Measurements from ENCODE around the gene CNTN1. TPM values are rescaled to one million over a fixed set of nuclear protein-coding genes. Genes with fewer than 3 reads are reported as not detected.

The CNTN1 gene
- total and polyA plus RNA-seq, 2 of the 4 experiments (the other 2 are of a cell fraction): 0.10 to 0.18 TPM

DNA sequence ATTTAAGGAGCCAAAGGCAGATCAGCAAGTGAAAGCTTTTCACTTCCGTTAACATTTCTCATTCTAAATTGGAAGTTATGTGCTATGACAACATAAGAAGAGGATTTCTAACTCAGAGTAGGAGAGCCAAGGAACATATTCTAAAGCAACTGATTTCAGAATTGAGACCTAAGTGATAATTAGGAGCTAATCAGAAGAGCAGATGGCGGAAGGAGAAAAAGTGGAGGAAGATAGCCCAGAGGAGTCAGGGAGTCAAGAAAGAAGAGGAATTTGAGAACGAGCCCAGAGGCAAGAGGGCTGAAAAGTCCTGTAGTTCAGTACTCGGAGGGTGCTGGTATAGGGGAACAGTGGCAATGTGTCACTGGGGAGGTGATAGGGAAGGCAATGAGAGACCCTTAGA lies 162.4 kb downstream of the CNTN1 start:
- intact Hi-C loops (cut with micrococcal nuclease): no loop called here
- H4K5ac ChIP-seq (ENCODE audit: low read depth, low read length): no peak overlapping the region
- H2AK9ac ChIP-seq (replicated peaks; ENCODE audit: low read depth, low read length, poor library complexity): no peak overlapping the region
- no peak overlapping the region for H3K23ac ChIP-seq (ENCODE audit: low read depth, low read length)
- TF ChIP-seq BHLHE40 (IDR thresholded peaks at IDR 0.05; ENCODE audit: low read depth, low read length) (no peak), CEBPB (IDR thresholded peaks at IDR 0.05; ENCODE audit: low read depth, low read length) (no peak), NFE2L2 (IDR thresholded peaks at IDR 0.05; ENCODE audit: low read depth, low read length) (no peak), SMC3 (IDR thresholded peaks at IDR 0.05; ENCODE audit: low read depth, low read length) (no peak), FOS (IDR thresholded peaks at IDR 0.05; ENCODE audit: low read depth, low read length) (no peak), RAD21 (IDR thresholded peaks at IDR 0.05; ENCODE audit: low read length) (no peak), ELK1 (IDR thresholded peaks at IDR 0.05; ENCODE audit: borderline replicate concordance, low read depth, low read length) (no peak), MAZ (IDR thresholded peaks at IDR 0.05; ENCODE audit: borderline replicate concordance, low read depth, low read length) (no peak), RFX5 (IDR thresholded peaks at IDR 0.05; ENCODE audit: low read depth, low read length) (no peak), MAFK (IDR thresholded peaks at IDR 0.05; ENCODE audit: low read depth, low read length) (no peak), POLR2A (IDR thresholded peaks at IDR 0.05; ENCODE audit: low read depth, low read length) (no peak), MXI1 (IDR thresholded peaks at IDR 0.05; ENCODE audit: borderline replicate concordance, low read depth, low read length) (no peak), USF2 (IDR thresholded peaks at IDR 0.05; ENCODE audit: low read depth, low read length) (no peak), CHD1 (IDR thresholded peaks at IDR 0.05; ENCODE audit: low read depth, low read length) (no peak), RCOR1 (IDR thresholded peaks at IDR 0.05; ENCODE audit: insufficient replicate concordance, low read length) (no peak)
- TF ChIP-seq, protein P1, sequence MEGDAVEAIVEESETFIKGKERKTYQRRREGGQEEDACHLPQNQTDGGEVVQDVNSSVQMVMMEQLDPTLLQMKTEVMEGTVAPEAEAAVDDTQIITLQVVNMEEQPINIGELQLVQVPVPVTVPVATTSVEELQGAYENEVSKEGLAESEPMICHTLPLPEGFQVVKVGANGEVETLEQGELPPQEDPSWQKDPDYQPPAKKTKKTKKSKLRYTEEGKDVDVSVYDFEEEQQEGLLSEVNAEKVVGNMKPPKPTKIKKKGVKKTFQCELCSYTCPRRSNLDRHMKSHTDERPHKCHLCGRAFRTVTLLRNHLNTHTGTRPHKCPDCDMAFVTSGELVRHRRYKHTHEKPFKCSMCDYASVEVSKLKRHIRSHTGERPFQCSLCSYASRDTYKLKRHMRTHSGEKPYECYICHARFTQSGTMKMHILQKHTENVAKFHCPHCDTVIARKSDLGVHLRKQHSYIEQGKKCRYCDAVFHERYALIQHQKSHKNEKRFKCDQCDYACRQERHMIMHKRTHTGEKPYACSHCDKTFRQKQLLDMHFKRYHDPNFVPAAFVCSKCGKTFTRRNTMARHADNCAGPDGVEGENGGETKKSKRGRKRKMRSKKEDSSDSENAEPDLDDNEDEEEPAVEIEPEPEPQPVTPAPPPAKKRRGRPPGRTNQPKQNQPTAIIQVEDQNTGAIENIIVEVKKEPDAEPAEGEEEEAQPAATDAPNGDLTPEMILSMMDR (conservative IDR thresholded peaks at IDR 0.05; ENCODE audit: low read depth, low read length): no peak
- no peak overlapping the region for H2AFZ ChIP-seq (replicated peaks; ENCODE audit: low read length, poor library complexity)
- H2BK20ac ChIP-seq (ENCODE audit: low read depth, low read length): no peak overlapping the region
- no peaks in the 10 kb centered on the region for H3K27me3 ChIP-seq (ENCODE audit: control insufficient read depth, insufficient read depth, low read length)
- H3K4me2 ChIP-seq (ENCODE audit: low read depth, low read length): no peak overlapping the region
- H4K8ac ChIP-seq (ENCODE audit: low read depth in 2 of 2, low read length in 2 of 2): no peak overlapping the region
- H2BK15ac ChIP-seq (ENCODE audit: low read depth, low read length): no peak overlapping the region
- no peaks in the 10 kb centered on the region for H3K79me1 ChIP-seq (ENCODE audit: low read depth in 1 of 2, low read length in 2 of 2)
- no peak overlapping the region for H3K56ac ChIP-seq (ENCODE audit: extremely low read depth, insufficient read depth, low read length)
- WGBS, 2 experiments (ENCODE audit: extremely low coverage in 2 of 2, insufficient read length in 1 of 2): 44% methylated on average over 3 of the region's 4 CpGs; no CpG with 5 or more reads in 1 of the 2 experiments
- H3K9ac ChIP-seq (ENCODE audit: low read depth, low read length): no peak overlapping the region
- H3K4ac ChIP-seq (ENCODE audit: low read depth, low read length): no peak overlapping the region
- H2AK5ac ChIP-seq (ENCODE audit: low read depth, low read length): no peak overlapping the region
- ATAC-seq (ENCODE audit: low read depth) (no peak), DNase-seq (no peak)
- POLR2A ChIA-PET (ENCODE audit: unreplicated experiment): no interaction called here
- H4K91ac ChIP-seq (ENCODE audit: insufficient read depth, low read depth, low read length): no peak overlapping the region
- dilution Hi-C loops (cut with HindIII; ENCODE audit: low sequenced_read_pairs, unreplicated experiment): no loop called here
- no TSS peak for BruUV-seq (replicated peaks)
- H3K18ac ChIP-seq (ENCODE audit: low read depth, low read length): no peak overlapping the region
- no peaks in the 10 kb centered on the region for H3K4me1 ChIP-seq (ENCODE audit: control insufficient read depth, insufficient read depth, low read length)
- in situ Hi-C loops (cut with MboI; ENCODE audit: low sequenced_read_pairs): no loop called here
- H3K9me3 ChIP-seq (ENCODE audit: control insufficient read depth, insufficient read depth, low read length): no peaks in the 10 kb centered on the region
- H3K36me3 ChIP-seq (ENCODE audit: control insufficient read depth, insufficient read depth, low read length): no peaks in the 10 kb centered on the region
- no peak overlapping the region for H2BK5ac ChIP-seq (ENCODE audit: low read depth, low read length, poor library complexity, severe bottlenecking)
- no peak overlapping the region for H3K27ac ChIP-seq (ENCODE audit: insufficient read depth, low read length)
- no peak overlapping the region for H3K4me3 ChIP-seq (ENCODE audit: insufficient read depth, low read depth, low read length)
- CTCF ChIA-PET: interaction anchor here (1.0 kb wide), 1 partner anchor 24 kb away, joined by 3 read pairs; no protein-coding TSS in a partner anchor
- no peak overlapping the region for H2BK120ac ChIP-seq (ENCODE audit: low read depth, low read length)
- no peak overlapping the region for H3K14ac ChIP-seq (replicated peaks; ENCODE audit: low read depth, low read length)
- H3K9me1 ChIP-seq (ENCODE audit: insufficient read depth, low read length): no peaks in the 10 kb centered on the region
- no peaks in the 10 kb centered on the region for H4K20me1 ChIP-seq (ENCODE audit: insufficient read depth, low read length)

All from IMR-90 (cell line).